K562 (cell line): ENCODE measurements around the gene TMEM217. TPM values are rescaled to one million over a fixed set of nuclear protein-coding genes. Genes with fewer than 3 reads are reported as not detected.

ENCODE experiments used
- BACH1 ChIP-seq: fragments of 200-800 bp; sonication (Bioruptor generic); IDR thresholded peaks from 2 replicates; pipeline ENCODE4 v1.6.1; 2016; ENCODE audit warnings: missing genetic modification characterization, missing compliant biosample characterization
- CREBBP ChIP-seq: IDR thresholded peaks from one replicate; pipeline ENCODE4 v1.6.1; 2012; ENCODE audit warnings: low read depth, mild to moderate bottlenecking, control low read depth, inconsistent platforms, low read length
- DMBX1 ChIP-seq: fragments of 250-450 bp; sonication (Bioruptor Pico); IDR thresholded peaks from 2 replicates; pipeline ENCODE4 v1.8.0; 2022; ENCODE audit warnings: inconsistent platforms, mild to moderate bottlenecking, moderate library complexity, borderline replicate concordance
- DPF2 ChIP-seq: fragments of 450-650 bp; IDR thresholded peaks from 2 replicates; pipeline ENCODE4 v1.6.1; 2016
- ELF4 ChIP-seq: fragments of 450-650 bp; formaldehyde crosslinking; IDR thresholded peaks from 2 replicates; pipeline ENCODE4 v1.4.0; 2022; ENCODE audit warnings: missing genetic modification characterization
- ETS2 ChIP-seq: IDR thresholded peaks from 2 replicates; pipeline ENCODE4 v1.6.1; 2016; ENCODE audit warnings: borderline replicate concordance, missing genetic modification characterization, mild to moderate bottlenecking, moderate library complexity, missing compliant biosample characterization; ENCODE audit not compliant: poor library complexity, severe bottlenecking
- FOXM1 ChIP-seq, 2 experiments: fragments of 450-650 bp in 1 of 2; sonication (generic) in 1 of 2; formaldehyde crosslinking in 1 of 2; IDR thresholded peaks; 2 replicates each; pipeline versions ENCODE4 v1.6.1 to v1.9.0; 2017 to 2022; ENCODE audit warnings: low read depth in 2 of 2, mild to moderate bottlenecking in 2 of 2, missing genetic modification reagents in 1 of 2, moderate library complexity in 1 of 2
- HDAC2 ChIP-seq: fragments of 450-650 bp; IDR thresholded peaks from 2 replicates; pipeline ENCODE4 v1.6.1; 2016; ENCODE audit warnings: mild to moderate bottlenecking
- HOXB6 ChIP-seq: fragments of 250-450 bp; sonication (Bioruptor Pico); IDR thresholded peaks from 2 replicates; pipeline ENCODE4 v1.5.1; 2022; ENCODE audit warnings: mild to moderate bottlenecking, borderline replicate concordance
- JUND ChIP-seq, 2 experiments: IDR thresholded peaks; 2 replicates in 1 of 2; 3 replicates in 1 of 2; pipeline ENCODE4 v1.6.1; 2011; ENCODE audit warnings: borderline replicate concordance in 2 of 2, low read depth in 2 of 2, low read length in 2 of 2, improper control_type of control experiment in 1 of 2, missing biosample characterization in 1 of 2, missing genetic modification characterization in 1 of 2, missing genetic modification reagents in 1 of 2
- L3MBTL2 ChIP-seq: fragments of 450-650 bp; IDR thresholded peaks from 2 replicates; pipeline ENCODE4 v1.6.1; 2016; ENCODE audit warnings: mild to moderate bottlenecking, moderate library complexity
- MCM2 ChIP-seq: fragments of 450-650 bp; IDR thresholded peaks from 2 replicates; pipeline ENCODE4 v1.6.1; 2017; ENCODE audit warnings: low read depth, mild to moderate bottlenecking
- NCOA2 ChIP-seq, 2 experiments: fragments of 450-650 bp; IDR thresholded peaks; 2 replicates each; pipeline ENCODE4 v1.6.1; 2018; ENCODE audit warnings: mild to moderate bottlenecking in 2 of 2, moderate library complexity in 1 of 2; ENCODE audit not compliant: partially characterized antibody in 2 of 2
- NFYB ChIP-seq: IDR thresholded peaks from 2 replicates; pipeline ENCODE4 v1.6.1; 2011; ENCODE audit warnings: mild to moderate bottlenecking, moderate library complexity; ENCODE audit not compliant: insufficient read length; ENCODE audit errors: extremely low read depth
- RAD21 ChIP-seq, 2 experiments: fragments of 250-450 bp in 1 of 2; fragments of 450-650 bp in 1 of 2; sonication (Bioruptor Pico) in 1 of 2; formaldehyde crosslinking in 1 of 2; IDR thresholded peaks in 1 of 2; conservative IDR thresholded peaks in 1 of 2; 2 replicates each; pipeline versions ENCODE4 v1.4.0 to v1.8.0; 2020 to 2022; ENCODE audit warnings: mild to moderate bottlenecking in 2 of 2, moderate library complexity in 1 of 2
- SLC30A9 ChIP-seq: fragments of 250-450 bp; sonication (Bioruptor Pico); IDR thresholded peaks from 2 replicates; pipeline ENCODE4 v1.8.0; 2022; ENCODE audit warnings: mild to moderate bottlenecking, moderate library complexity
- TEAD1 ChIP-seq, 2 experiments: fragments of 450-650 bp in 1 of 2; sonication (generic) in 1 of 2; formaldehyde crosslinking; IDR thresholded peaks; 2 replicates each; pipeline versions ENCODE4 v1.4.0 to v1.8.0; 2020 to 2022; ENCODE audit warnings: mild to moderate bottlenecking in 2 of 2, missing genetic modification reagents in 1 of 2
- ZFP1 ChIP-seq: fragments of 450-650 bp; formaldehyde crosslinking; IDR thresholded peaks from 2 replicates; pipeline ENCODE4 v1.4.0; 2020; ENCODE audit warnings: mild to moderate bottlenecking, mixed read lengths
- ZNF57 ChIP-seq: fragments of 450-650 bp; formaldehyde crosslinking; IDR thresholded peaks from 2 replicates; pipeline ENCODE4 v1.4.0; 2020; ENCODE audit warnings: mild to moderate bottlenecking, moderate library complexity
- polyA plus RNA-seq, 8 experiments: library from polyadenylated mRNA; depleted of rRNA in 4 of 8; stranded (reverse) in 5 of 8; unstranded in 3 of 8; fragments of >200 nt; fragmentation: Nextera tagmentation in 2 of 8; fragmentation: Illumina TruSeq in 1 of 8; extraction: Ambion mirVana in 2 of 8; extraction: Trizol in 1 of 8; gene quantifications; 2 replicates each; pipeline versions ENCODE4 v1.2.1 to v1.2.3, GENCODE V29; 2011 to 2014; ENCODE audit warnings: inconsistent platforms in 1 of 8, missing spikeins in 1 of 8
- total RNA-seq, 7 experiments: library from RNA; depleted of rRNA in 6 of 7; stranded (reverse); fragments of >200 nt in 6 of 7; fragmentation: Illumina TruSeq in 2 of 7; extraction: Trizol in 2 of 7; gene quantifications; 2 replicates each; pipeline versions ENCODE4 v1.2.1 to v1.2.3, GENCODE V29; 2011 to 2021; ENCODE audit warnings: low replicate concordance in 1 of 7
- TF ChIP-seq, protein P1 (sequence below), 3 experiments: IDR thresholded peaks in 2 of 3; conservative IDR thresholded peaks in 1 of 3; 2 replicates each; pipeline ENCODE4 v1.5.1; 2011 to 2012; ENCODE audit warnings: low read length in 3 of 3, mild to moderate bottlenecking in 3 of 3, control low read depth in 2 of 3, improper control_type of control experiment in 1 of 3, inconsistent platforms in 1 of 3, low read depth in 1 of 3, mixed read lengths in 1 of 3, moderate library complexity in 1 of 3; ENCODE audit not compliant: insufficient read depth in 2 of 3
- TF ChIP-seq, protein P2 (sequence below): sonication (generic); formaldehyde crosslinking; IDR thresholded peaks from 2 replicates; pipeline ENCODE4 v1.8.0; 2022; ENCODE audit warnings: missing genetic modification reagents, mild to moderate bottlenecking, moderate library complexity, borderline replicate concordance
- TF ChIP-seq, protein P3 (sequence below): fragments of 250-450 bp; sonication (Bioruptor Pico); IDR thresholded peaks from 2 replicates; pipeline ENCODE4 v1.8.0; 2022; ENCODE audit warnings: inconsistent platforms, mild to moderate bottlenecking, moderate library complexity, borderline replicate concordance

The TMEM217 gene
- total and polyA plus RNA-seq, 9 of the 15 experiments (the other 6 are each of a cell fraction or from before 2014, with no cell fraction given): 1.3 to 8.0 (median 1.9) TPM

DNA sequence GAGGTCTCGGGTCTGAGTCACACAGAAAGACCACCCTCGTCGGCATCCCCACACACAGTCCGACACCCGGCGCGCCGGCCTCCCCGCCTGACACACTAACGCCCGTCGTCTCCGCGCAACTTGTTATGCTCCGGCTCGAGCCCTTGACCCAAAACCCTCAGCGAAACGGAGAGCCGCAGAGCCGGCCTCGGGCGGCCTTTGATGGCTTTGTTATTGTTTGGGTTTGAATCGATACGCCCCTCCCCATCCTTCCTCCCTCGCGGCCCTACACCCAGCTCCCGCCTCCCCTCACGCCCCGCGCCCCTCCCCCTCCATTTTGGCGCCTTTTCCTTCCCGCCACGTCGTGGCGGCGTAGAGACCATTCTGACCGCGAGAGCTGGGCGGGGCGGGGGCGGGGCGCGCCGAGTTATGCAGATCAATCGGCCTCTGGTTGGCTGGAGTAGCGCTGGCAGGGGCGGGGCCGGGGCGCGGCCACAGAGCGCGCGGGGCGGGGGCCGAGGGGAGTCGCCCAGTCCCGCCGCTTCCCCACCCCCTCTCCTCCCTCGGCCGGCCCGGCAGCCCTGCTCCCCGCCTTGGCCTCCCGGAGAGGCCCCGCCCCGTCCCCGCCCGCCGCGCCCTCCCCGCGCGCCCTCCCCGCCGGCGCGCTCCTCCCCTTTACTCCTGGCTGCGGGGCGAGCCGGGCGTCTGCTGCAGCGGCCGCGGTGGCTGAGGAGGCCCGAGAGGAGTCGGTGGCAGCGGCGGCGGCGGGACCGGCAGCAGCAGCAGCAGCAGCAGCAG lies 88.3 kb downstream of the TMEM217 start, which contains the start of gene PIM1 (continued):
- TF ChIP-seq, protein P1, sequence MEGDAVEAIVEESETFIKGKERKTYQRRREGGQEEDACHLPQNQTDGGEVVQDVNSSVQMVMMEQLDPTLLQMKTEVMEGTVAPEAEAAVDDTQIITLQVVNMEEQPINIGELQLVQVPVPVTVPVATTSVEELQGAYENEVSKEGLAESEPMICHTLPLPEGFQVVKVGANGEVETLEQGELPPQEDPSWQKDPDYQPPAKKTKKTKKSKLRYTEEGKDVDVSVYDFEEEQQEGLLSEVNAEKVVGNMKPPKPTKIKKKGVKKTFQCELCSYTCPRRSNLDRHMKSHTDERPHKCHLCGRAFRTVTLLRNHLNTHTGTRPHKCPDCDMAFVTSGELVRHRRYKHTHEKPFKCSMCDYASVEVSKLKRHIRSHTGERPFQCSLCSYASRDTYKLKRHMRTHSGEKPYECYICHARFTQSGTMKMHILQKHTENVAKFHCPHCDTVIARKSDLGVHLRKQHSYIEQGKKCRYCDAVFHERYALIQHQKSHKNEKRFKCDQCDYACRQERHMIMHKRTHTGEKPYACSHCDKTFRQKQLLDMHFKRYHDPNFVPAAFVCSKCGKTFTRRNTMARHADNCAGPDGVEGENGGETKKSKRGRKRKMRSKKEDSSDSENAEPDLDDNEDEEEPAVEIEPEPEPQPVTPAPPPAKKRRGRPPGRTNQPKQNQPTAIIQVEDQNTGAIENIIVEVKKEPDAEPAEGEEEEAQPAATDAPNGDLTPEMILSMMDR (IDR thresholded peaks at IDR 0.05 in 2 of 3, conservative IDR thresholded peaks at IDR 0.05 in 1 of 3; ENCODE audit: insufficient read depth in 2 of 3, low read depth in 1 of 3, low read length in 3 of 3): peak in 1 of 3 experiments; percentile 10; a peak in 2 of 6 replicates
- TF ChIP-seq MCM2: no peak
- no peak; the same call in 1 of the 2 replicates for TF ChIP-seq JUND (IDR thresholded peaks at IDR 0.05; ENCODE audit: borderline replicate concordance, low read depth, low read length)
- TF ChIP-seq JUND (tag; IDR thresholded peaks at IDR 0.05; ENCODE audit: borderline replicate concordance, low read depth, low read length): no peak; the same call in 2 of the 3 replicates
- peak; percentile 76 for TF ChIP-seq L3MBTL2
- TF ChIP-seq ELF4 (CRISPR knock-in tag): no peak
- TF ChIP-seq, protein P2, sequence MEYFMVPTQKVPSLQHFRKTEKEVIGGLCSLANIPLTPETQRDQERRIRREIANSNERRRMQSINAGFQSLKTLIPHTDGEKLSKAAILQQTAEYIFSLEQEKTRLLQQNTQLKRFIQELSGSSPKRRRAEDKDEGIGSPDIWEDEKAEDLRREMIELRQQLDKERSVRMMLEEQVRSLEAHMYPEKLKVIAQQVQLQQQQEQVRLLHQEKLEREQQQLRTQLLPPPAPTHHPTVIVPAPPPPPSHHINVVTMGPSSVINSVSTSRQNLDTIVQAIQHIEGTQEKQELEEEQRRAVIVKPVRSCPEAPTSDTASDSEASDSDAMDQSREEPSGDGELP (CRISPR knock-in tag): peak; percentile 88
- peak; percentile 95 for TF ChIP-seq FOXM1 (IDR thresholded peaks at IDR 0.05; ENCODE audit: low read depth)
- TF ChIP-seq FOXM1 (CRISPR knock-in tag; IDR thresholded peaks at IDR 0.05; ENCODE audit: low read depth): peak; percentile 95
- no peak for TF ChIP-seq NCOA2 (IDR thresholded peaks at IDR 0.05; ENCODE audit: partially characterized antibody in 2 of 2)
- no peak for TF ChIP-seq ETS2
- TF ChIP-seq TEAD1 (CRISPR knock-in tag; IDR thresholded peaks at IDR 0.05): no peak; a peak in 1 of 4 replicates
- TF ChIP-seq ZFP1 (CRISPR knock-in tag): no peak
- no peak for TF ChIP-seq CREBBP
- no peak for TF ChIP-seq NFYB
- TF ChIP-seq HOXB6: no peak
- TF ChIP-seq DMBX1 (CRISPR knock-in tag): no peak
- TF ChIP-seq HDAC2: 0 out of 2 replicates have a peak, but pooled peaks have one; percentile 42
- no peak for TF ChIP-seq ZNF57
- peak; percentile 2 to 12; a peak in 3 of 4 replicates for TF ChIP-seq RAD21 (CRISPR knock-in tag; conservative IDR thresholded peaks at IDR 0.05 in 1 of 2, IDR thresholded peaks at IDR 0.05 in 1 of 2)
- no peak for TF ChIP-seq SLC30A9 (CRISPR knock-in tag)
- TF ChIP-seq, protein P3, sequence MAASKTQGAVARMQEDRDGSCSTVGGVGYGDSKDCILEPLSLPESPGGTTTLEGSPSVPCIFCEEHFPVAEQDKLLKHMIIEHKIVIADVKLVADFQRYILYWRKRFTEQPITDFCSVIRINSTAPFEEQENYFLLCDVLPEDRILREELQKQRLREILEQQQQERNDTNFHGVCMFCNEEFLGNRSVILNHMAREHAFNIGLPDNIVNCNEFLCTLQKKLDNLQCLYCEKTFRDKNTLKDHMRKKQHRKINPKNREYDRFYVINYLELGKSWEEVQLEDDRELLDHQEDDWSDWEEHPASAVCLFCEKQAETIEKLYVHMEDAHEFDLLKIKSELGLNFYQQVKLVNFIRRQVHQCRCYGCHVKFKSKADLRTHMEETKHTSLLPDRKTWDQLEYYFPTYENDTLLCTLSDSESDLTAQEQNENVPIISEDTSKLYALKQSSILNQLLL: no peak
- peak; percentile 62 for TF ChIP-seq DPF2
- TF ChIP-seq BACH1: no peak
